ENCODE results near the gene PIGC.
A peak's percentile ranks its signal among the peaks of the same experiment; 100 is the strongest.

The PIGC gene

GRCh38 chr1:172443666-172444453, at the start of gene PIGC:
PIGC (minus strand) TSS chr1:172444069; CDS start chr1:172442622, 1,447 bp downstream.
- peak; percentile 80 for DNase-seq (ENCODE audit: low read depth)

- no peak for DNase-seq (ENCODE audit: low read depth)
Measured at GRCh38 chr1:172492421-172492820, 48.6 kb upstream of the PIGC start.

- DNase-seq (ENCODE audit: low read depth), result no peak
Measured at GRCh38 chr1:172489847-172490246, 46.0 kb upstream of the PIGC start.

GRCh38 chr1:172488393-172488792, 44.5 kb upstream of the PIGC start:
- no peak for DNase-seq (ENCODE audit: low read depth)

- DNase-seq (ENCODE audit: low read depth), result no peak
Measured at GRCh38 chr1:172487550-172487949, 43.7 kb upstream of the PIGC start.

- no peak for DNase-seq (ENCODE audit: low read depth)
Measured at GRCh38 chr1:172486805-172487454, 43.1 kb upstream of the PIGC start.

- no peak for DNase-seq (ENCODE audit: low read depth)
Measured at GRCh38 chr1:172485626-172486025, 41.8 kb upstream of the PIGC start.

GRCh38 chr1:172484252-172484651, 40.4 kb upstream of the PIGC start:
- no peak for DNase-seq (ENCODE audit: low read depth)

GRCh38 chr1:172483448-172483847, 39.6 kb upstream of the PIGC start:
- no peak for DNase-seq (ENCODE audit: low read depth)

- DNase-seq (ENCODE audit: low read depth), result no peak
Measured at GRCh38 chr1:172482044-172482443, 38.2 kb upstream of the PIGC start.

GRCh38 chr1:172480431-172480830, 36.6 kb upstream of the PIGC start:
- DNase-seq (ENCODE audit: low read depth), result no peak

GRCh38 chr1:172478485-172478884, 34.6 kb upstream of the PIGC start:
- DNase-seq (ENCODE audit: low read depth), result no peak

GRCh38 chr1:172477741-172478140, 33.9 kb upstream of the PIGC start:
- DNase-seq (ENCODE audit: low read depth), result no peak

GRCh38 chr1:172477216-172477615, 33.3 kb upstream of the PIGC start:
- no peak for DNase-seq (ENCODE audit: low read depth)

- no peak for DNase-seq (ENCODE audit: low read depth)
Measured at GRCh38 chr1:172476218-172476811, 32.4 kb upstream of the PIGC start.

GRCh38 chr1:172473842-172474241, 30.0 kb upstream of the PIGC start:
- DNase-seq (ENCODE audit: low read depth), result no peak

GRCh38 chr1:172473302-172473701, 29.4 kb upstream of the PIGC start:
- DNase-seq (ENCODE audit: low read depth), result no peak

- no peak for DNase-seq (ENCODE audit: low read depth)
Measured at GRCh38 chr1:172472495-172472894, 28.6 kb upstream of the PIGC start.

GRCh38 chr1:172471666-172472065, 27.8 kb upstream of the PIGC start:
- DNase-seq (ENCODE audit: low read depth), result no peak

- no peak for DNase-seq (ENCODE audit: low read depth)
Measured at GRCh38 chr1:172470149-172470548, 26.3 kb upstream of the PIGC start.

GRCh38 chr1:172469717-172470116, 25.8 kb upstream of the PIGC start:
- DNase-seq (ENCODE audit: low read depth), result no peak

- no peak for DNase-seq (ENCODE audit: low read depth)
Measured at GRCh38 chr1:172468296-172468695, 24.4 kb upstream of the PIGC start.

- no peak for DNase-seq (ENCODE audit: low read depth)
Measured at GRCh38 chr1:172467446-172467845, 23.6 kb upstream of the PIGC start.
